Suppressor macrophage treated with lipopolysaccharide for 1 hour (primary cell): Measurements from ENCODE around the gene CDKN1C.

Experiments
- DNase-seq, 3 donors: peaks; one replicate each; pipeline ENCODE4 v3.0.0-alpha.2; 2020 to 2022

CDKN1C gene

DNA sequence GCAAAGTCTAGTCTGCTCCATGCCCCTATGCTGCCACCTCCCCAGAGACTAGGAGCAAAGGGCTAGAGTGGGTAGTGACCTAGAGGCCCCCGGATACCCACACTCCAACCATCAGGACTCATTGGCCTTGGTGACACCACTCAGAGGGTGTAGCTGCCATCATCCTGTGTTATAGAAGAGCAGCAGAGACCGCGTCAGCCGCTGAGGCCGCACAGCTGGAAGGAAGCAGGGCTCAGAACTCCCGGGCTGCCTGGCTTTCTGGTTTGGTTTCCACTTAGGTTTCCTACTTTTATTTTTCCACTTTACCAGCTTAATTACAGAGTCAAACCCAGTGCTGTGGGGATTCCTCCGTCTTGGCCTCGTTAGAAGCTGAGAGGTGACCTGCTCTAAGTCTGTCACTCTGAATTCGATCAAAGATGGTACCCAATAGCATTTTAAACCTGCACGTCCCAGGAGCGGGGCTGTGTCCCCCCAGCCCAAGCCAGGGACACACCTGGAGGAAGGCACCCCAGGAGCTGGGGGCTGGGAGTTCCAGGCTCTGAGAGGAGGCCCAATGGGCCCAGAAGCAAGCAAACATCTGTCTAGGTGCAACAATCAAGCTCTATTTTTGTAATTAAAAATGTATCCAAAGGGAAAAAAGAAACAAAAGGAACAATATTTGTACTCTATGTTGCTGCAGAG lies 2.1 kb upstream of the CDKN1C start:
- no peak for DNase-seq

DNA sequence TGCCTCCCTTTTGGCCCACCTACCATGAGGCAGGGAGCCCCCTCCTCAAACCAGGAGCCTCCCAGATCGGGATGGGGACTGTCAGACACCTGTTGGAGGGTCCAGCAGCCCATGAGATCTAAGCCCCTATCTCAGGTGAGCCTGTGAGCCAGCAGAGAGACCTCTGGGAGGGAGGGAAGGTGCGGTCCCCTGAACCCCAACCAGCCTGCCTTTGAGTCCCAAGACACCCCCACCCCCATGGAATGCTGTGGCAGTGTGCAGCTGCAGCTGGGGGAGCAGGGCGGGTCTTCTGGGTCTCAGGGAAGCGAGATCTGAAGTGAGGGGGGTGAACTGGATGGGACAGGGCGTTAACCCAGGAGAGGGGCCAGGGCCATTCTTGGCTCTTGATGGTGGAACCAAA lies 1.4 kb upstream of the CDKN1C start:
- DNase-seq: no peak

DNA sequence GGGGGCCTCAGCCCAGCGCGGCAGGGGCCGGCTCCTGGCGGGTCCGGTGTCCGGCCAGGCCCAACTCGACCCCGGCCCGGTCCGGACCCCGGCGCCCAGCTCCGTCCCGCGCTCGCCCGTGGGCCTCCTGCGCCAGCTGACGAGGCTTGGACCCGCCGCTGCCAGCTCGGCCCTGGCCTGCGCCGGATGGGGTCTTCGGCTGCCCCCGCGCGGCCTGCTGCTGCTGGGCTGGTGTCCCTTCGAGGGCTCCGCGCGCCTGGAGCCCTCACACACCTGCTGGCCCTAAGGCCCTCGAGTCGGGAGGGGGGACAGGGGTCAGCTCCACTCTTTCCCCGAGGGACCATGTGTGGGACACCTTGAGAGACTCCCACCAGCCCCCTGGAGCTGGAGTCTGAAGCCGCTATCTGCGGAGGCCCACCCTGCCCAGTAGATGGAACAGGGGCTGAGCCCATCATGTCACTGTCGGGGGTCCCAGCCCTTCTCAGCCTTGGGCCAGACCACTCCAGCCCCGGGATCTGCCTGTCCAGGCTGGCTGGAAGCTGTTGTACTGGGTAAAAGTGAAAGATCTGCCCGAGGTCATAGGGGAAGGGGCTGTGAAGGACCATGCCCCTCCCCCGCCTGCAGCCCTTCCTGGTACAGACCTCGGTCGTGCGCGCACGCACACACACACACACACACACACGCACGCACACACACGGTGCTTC lies 768 bp upstream of the CDKN1C start:
- DNase-seq: no peak

DNA sequence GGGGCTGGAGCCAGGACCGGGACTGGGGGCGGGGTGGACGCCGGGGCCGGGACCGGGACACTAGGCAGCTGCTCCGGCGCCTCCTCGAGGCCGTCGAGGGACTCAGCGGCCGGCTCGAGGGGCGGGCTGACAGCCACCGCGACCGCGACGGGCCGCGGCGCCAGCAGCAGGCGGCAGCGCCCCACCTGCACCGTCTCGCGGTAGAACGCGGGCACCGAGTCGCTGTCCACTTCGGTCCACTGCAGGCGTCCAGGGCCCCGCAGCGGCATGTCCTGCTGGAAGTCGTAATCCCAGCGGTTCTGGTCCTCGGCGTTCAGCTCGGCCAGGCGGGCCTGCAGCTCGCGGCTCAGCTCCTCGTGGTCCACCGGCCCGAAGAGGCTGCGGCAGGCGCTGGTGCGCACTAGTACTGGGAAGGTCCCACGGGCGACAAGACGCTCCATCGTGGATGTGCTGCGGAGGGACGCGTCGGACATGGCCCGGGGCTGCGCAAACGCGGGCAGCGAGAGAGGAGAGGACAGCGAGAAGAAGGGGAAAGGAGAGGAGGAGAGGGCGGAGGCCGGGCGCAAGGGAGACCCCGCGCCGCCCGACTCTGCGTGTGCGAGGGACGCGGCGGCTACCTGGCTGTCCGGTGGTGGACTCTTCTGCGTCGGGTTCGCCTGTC lies 428 bp downstream of the CDKN1C start:
- peak; percentile 60 to 84 (median 70) for DNase-seq

DNA sequence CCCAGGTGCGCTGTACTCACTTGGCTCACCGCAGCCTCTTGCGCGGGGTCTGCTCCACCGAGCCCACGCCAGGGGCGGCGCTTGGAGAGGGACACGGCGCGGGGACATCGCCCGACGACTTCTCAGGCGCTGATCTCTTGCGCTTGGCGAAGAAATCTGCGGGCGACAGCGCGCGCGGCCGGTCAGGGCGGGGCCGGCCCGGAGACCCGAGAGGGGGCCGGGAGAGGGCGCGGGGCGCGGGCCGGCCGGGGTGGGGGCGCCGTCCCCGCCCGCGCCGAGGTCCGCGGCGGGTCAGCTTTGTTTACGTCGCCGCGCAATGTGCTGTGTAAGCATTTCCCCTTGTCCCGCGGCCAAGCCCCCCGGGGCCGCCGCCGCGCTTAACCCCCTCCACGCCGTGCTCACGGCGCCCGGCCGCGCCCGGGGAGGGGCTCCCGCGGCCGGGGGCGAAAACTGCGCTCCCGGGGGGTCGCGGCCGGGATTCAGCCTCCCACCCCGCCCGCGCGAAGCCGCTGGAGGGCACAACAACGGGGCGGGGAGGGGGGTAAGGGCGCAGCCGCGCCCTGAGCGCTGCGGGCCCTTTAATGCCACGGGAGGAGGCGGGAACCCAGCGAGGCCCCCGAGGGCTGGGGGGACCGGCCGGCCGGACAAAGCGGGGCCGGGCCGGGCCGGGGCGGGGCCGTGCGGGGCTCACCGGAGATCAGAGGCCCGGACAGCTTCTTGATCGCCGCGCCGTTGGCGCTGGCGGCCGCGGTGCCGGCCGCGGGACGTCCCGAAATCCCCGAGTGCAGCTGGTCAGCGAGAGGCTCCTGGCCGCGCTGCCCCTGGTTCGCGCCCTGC lies 1.4 kb downstream of the CDKN1C start:
- peak in 2 of 3 donors; percentile 40 to 64 for DNase-seq

DNA sequence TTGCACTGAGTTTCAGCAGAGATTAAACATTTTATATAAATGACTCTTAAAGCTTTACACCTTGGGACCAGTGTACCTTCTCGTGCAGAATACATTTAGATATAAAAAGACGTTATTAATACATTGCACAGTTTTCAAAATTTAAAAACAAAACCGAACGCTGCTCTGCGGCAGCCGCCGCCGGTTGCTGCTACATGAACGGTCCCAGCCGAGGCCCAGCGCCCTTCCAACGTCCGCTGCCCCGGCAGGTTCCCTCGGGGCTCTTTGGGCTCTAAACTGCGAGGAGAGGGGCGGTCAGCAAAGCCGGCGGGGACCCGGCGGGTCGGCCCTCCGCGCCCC lies 2.0 kb downstream of the CDKN1C start:
- no peak for DNase-seq

DNA sequence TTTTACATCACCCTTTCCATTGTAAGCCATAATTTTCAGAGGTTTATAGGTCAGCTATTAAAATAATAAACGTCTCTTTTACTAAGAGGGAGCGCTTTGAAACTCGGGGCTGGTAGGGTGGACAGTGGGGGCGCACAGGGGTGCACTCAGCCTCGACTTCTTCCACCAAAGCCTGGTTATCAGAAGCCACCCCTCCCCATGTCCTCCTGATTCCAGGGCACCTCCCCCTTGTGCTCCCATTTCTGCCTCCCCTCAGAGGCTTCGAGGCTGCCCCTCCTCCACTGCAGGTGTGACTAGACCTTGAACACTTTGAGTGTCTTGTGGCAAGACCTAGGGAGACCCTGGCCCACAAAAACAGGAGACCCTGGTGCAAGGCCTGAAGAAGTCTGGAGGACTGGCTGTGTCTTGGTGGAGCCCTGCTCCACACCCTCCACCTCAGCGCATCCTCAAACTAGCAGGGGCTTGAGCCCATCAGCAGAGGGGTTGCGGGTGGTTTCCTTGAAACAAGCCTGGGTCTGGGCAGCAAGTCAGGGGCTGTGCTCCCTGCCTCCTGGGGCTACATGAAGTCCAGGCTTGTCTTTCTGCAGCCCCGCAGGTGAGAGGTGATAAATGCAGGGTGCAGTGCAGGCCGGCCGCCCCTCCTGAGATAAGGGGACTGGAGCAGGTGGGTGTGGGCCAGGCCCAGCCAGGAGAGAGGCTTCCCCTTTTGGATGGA lies 3.0 kb downstream of the CDKN1C start:
- no peak for DNase-seq

DNA sequence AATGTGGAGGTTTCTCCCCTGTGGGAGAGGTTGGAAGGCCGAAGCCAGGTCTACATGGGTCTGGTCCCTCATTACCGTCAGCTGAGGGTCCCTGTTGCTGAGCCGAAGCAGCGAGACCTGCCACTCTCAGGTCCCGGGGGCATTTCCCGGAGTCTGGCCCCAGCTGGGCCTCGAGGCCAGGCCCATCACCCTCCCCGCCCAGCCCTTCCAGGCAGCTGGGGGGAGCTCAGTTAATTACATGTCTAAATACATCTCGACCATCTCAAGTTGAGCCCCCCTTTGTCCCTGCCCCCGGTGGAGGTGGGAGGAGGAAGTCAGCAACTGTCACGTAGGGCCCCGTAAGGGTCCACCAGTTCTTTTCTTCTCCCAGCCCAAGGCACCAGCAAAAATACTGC lies 3.6 kb downstream of the CDKN1C start:
- DNase-seq: no peak

DNA sequence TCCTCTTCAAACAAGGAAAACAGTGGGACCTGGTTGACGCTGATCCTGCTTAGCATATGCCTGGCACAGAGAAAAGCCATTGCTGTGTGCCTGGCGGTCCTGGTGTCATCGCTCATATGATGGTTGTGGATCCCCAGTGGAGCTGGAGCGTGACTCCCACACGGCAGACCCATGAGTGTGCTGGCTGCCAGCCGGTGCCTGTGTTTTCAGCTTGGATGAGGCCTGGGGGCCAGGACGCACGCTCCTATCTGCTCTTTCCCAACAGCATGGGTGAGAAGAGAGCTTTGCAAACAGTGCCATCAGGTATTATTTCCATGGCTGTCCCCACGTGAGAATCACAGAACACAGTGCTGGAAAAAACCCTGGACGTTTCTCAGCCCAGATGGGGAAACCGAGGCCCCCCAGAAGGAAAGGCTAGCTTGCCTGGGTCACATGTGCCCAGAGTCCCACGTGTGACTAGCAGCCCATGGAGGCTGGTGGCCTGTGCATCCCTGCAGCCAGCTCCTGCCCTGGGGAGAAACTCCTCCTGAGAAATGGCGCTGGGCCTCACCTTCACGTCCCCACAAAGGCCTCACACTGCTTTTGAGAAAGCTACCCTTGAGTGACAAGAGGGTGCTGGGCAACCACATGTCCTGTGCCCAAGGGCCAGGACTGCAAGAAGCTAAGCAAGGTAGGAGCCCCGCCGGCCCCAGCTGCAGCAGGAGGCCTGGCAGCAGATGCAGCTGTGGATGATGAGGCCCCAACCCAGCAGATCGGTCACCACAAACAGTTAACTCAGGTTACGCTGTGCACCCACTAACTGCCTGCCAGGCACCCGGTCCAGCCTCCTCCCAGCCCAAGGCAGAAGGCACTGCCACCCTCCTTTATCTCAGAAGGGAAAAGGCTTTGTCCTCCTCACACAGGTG lies 4.2 kb downstream of the CDKN1C start:
- DNase-seq: no peak

DNA sequence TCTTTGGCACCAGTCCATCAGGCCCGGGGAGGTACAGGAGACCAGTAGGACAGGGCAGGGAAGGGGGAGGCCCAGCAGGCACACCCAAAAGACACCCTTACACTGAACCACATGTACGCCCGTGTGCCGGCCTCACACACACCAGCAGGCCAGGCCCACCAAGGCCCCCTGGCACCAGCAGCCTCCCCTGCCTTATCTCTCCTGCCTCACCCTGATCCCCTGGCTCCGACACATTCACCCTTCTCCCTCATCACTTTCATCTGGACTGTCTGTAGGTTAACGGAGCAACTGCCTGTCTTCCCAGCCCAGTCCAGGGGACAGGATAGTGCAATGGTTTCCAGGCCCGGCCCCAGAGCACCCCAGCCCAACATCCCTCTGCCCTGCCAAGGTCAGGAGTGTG lies 4.9 kb downstream of the CDKN1C start:
- no peak for DNase-seq

DNA sequence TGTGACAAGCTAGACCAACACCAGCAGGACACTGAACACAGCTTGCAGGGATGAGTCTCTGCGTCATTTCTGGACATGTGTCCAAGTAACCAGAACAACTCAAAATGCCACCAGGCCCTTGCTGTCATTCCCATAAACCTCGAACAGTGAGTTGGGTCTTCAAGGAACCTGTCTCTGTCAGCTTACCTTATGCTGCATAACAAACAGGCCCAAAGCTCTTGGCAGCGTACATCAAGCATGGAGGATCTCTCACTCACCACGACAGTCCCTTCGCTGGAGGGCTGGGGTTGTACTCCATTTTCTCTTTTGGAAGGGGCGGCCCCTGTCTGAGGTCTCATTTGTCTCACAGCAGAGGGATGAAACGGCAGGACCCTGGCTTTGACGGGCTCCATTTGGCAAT lies 6.8 kb downstream of the CDKN1C start:
- DNase-seq: no peak

DNA sequence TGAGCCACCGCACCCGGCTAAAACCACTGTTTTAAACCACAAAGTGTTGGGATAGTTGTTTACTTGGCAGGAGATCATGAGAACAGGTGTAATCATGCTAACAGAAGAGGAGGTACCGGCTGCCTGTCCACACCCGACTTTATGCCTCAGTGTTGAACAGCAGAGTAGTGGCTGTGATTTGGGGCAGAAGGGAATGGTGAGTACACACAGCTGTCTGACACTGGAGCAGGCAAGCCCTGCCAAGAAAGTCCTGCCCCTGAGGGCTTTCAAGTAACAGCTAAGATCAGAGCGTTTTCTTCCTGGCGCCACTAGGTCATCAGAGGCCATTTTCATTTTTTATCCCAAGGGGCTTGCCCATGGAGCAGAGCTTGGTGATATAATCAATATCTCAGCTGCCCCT lies 8.1 kb downstream of the CDKN1C start:
- DNase-seq: no peak

DNA sequence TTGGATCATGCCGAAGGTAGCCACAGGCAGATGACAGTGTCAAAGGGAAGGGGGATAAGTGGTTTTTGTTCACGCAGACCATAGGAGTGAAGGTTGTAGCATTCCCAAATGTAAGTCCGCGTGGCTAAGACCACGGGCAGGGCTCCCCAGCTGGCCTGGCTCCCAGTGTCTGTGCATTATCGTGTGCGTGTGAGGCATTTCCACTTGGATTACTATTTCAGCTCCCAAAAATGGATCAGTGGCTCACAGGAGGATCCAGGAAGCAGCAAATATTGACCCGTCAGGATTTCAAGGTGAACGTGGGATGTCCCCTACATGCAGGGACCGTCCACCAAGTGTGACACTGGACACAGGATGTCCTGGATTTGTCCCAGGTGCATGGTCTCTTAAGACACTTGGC lies 10.6 kb downstream of the CDKN1C start:
- no peak for DNase-seq

DNA sequence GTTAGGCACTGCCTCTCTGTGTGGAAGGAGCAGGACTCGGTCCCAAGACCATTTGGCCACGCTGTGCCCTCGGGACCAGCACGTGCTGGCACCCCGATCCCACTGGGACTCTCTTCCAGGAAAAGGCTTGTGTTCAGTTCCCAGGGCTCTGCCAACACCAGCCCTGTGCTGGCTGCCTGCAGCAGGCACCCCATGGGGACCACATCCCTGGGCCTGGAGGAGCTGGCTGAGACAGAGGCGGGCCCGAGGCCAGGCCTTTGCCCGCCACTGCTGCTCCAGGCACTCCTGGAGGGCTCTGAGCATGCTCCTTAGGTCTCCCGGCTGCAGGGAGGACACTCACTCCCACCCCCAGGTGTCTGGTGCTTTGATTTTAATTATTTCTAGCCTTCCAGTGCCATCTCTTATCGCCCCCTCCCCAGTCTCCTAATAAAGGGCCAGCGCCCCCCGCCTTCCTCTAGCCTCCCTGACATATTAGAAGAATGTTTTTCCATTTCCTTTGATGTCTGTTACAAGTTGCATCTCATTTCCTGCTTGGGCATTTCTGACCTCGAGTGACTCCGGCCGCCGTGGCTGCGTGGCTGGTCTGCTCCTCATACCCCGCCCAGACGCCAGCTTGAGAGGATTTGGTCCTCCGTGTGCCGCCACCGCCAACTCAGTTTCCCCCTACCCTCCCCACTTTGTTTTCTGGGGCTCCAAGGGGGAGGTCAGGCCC lies 14.4 kb downstream of the CDKN1C start:
- no peak for DNase-seq

DNA sequence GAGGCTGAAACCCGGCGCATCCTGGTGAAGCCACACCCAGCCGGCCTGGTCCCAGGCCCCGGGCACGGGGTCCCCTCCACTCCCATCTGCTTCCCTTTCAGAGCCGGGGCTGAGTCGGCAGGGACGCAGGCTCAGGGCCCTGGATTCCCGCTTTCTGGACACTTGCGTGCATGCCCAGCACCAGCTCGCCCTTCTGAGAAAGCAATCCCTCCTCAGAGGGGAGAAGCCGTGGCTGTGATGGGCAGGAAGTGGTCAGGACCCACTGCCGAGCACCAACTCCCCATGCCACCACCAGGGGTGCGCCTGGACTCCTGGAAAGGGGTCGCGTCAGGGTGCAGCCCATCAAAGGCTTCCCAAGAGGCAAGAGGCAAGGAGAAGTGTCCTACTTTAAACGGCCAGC lies 15.1 kb downstream of the CDKN1C start:
- no peak for DNase-seq

DNA sequence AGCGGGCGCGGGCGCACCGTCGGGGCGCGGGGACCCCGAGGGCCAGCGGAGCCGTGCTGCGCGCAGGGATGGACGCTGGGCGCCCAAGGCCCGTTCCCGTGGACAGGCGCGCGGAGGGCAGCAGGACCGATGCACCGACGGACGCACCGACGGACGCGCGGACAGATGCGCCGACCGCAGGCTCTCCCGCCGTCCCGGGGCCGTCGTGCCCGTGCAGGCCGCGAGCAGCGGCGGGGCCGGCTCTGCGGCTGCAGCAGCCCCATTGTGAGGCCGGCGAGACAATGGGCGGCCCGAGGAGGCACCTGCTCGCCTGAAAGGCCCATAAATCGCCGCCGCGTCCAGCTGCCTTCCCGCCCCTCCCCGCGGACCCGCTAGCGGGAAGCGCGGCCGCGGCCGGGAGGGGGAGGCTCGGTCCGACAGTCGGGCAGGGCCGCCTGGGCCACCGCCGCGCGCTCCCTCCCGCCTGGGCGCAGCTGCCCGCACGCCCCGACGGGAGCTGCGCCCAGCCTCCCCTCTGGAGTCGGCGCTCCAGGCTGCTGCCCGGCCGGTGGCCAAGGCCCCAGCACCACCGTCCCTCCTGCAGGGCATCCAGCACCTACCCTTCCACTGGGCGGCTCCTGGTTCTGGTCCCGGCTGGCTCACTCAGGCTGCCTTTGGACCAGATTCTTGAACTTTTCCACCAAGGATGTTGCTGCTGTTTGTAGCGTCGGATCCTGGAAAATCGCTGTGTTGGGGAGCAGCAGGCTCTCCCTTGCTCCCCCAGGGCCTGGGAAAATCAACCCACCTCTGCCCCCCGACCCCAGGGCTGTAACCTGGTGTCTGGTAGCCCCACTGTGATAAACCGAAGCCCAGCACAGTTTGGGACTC lies 15.8 kb downstream of the CDKN1C start:
- no peak for DNase-seq

DNA sequence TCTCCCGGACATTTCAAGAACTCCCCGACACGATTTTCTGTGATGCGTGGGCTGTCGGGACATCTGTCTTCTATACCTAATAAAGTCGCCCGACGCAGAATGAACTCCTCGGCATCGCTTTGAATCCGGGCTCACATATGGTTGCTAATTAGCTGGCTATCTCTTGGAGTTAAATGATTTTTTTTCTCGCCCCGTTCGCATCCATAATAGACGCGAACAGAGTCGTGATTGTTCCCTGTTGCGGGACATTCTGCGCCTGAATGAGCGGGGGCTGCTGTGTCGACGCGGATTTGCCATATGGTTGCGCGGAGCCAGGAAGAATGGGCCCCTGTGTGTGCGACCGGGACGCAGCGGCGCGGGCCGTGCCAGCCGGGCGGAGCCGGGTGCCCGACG lies 16.4 kb downstream of the CDKN1C start:
- DNase-seq: no peak

DNA sequence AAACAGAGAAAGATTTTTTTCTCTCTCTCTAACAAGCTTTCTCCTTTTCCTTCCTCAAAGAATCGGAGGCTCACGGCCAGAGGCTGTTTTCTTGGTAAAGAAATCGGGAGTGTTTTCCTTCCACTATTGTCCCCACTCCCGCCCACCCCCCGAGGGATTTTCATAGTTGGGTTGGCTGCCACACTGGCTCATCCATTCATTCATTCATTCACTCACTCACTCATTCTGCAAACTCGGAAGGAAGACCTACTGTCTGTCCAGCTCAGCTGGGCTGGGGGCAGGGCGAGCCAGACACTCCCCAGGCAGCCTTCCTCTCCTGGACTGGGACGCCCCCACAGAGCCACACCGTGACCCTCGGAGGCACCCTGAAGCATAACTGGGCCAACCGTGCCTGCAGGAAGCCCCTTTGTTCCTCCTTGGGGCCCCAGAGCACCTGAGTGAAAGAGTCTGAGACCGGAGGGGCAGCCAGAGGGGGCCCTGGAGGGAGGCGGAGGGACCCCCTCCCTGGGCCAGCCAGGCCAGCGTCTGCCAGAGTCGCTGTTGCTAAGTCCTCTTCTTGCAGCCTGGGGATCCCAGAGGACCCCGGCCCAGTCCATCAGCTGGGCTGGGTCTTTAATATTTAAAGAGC lies 17.0 kb downstream of the CDKN1C start:
- DNase-seq: no peak

DNA sequence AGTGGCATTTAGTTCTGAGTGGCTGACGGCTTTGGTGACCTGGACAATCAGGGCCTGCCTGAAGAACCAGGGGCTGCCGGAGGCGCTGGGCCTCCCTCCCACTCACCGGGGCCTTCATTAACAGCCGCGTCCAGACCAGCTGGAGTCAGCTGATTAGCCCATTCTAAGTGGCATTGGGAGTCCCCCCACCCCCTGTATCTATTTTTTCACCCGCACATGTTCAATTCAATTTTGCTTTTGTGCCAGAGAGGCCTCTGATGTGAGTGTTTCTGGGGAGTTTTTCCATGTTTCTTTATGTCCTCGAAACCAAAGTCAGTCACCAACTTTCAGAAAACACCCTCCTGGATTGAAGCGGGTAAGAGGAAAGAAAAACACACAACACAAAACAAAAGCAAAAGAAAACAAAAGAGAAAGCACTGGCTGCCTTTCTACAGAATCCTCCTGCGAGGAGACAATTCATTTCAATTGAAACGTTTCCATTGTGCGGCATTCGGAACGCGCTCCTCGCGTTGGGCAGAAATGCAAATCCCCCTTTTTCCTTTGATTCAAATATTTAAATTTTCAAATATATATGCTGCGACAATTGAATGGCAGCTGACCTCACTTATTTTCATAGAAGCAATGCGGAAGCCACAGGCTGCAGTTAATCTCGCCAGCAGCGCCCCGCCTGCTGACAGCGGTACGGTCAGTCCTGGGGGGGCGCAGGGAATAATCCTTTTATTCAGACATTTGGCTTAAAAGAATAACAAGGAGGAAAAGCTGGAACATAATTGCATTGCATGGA lies 17.7 kb downstream of the CDKN1C start:
- peak in 2 of 3 donors; percentile 23 to 28 for DNase-seq
